ENCODE measurements around the gene GREM2. TPM values are rescaled to one million over a fixed set of nuclear protein-coding genes. Genes with fewer than 3 reads are reported as not detected.

Gene GREM2
- polyA plus RNA-seq, 2 of the 4 experiments (the other 2 are of a cell fraction), result 0.13 to 0.59 TPM

- 61% methylated on average over 4 of the region's 4 CpGs for WGBS (ENCODE audit: missing lambda C conversion rate)
- no peak for DNase-seq (ENCODE audit: low read depth in 1 of 2, low spot score in 1 of 2)
- no peak for ATAC-seq
- FAIRE-seq, result no peak
- no peak overlapping the region for H3K4me3 ChIP-seq
- POLR2A ChIA-PET, result no interaction called here
- H3K4me1 ChIP-seq, result no peaks in the 10 kb centered on the region
- no peaks in the 10 kb centered on the region for H3K9me3 ChIP-seq
- H3K27ac ChIP-seq, result no peak overlapping the region
- no peak overlapping the region for H3K4me2 ChIP-seq
- TF ChIP-seq EP300 (IDR thresholded peaks at IDR 0.05) (no peak), CEBPB (IDR thresholded peaks at IDR 0.05) (no peak), RAD21 (conservative IDR thresholded peaks at IDR 0.05 in 1 of 2, IDR thresholded peaks at IDR 0.05 in 1 of 2) (no peak), JUNB (IDR thresholded peaks at IDR 0.05) (no peak), FOSL2 (IDR thresholded peaks at IDR 0.05) (no peak), FOSL2 (CRISPR knock-in tag; IDR thresholded peaks at IDR 0.05) (no peak), EHMT2 (IDR thresholded peaks at IDR 0.05; ENCODE audit: low read depth) (no peak), TP53 (CRISPR knock-in tag; IDR thresholded peaks at IDR 0.05) (no peak), MAZ (IDR thresholded peaks at IDR 0.05; ENCODE audit: borderline replicate concordance, low read depth, low read length) (no peak), ZSCAN20 (CRISPR knock-in tag; IDR thresholded peaks at IDR 0.05) (no peak), ESRRA (IDR thresholded peaks at IDR 0.05; ENCODE audit: borderline replicate concordance, low read length) (no peak), RNF2 (IDR thresholded peaks at IDR 0.05; ENCODE audit: borderline replicate concordance, low read depth) (no peak), PHF8 (IDR thresholded peaks at IDR 0.05; ENCODE audit: borderline replicate concordance, low read depth) (no peak), JUN (IDR thresholded peaks at IDR 0.05) (no peak), FOSB (CRISPR knock-in tag; IDR thresholded peaks at IDR 0.05) (no peak), HOXB5 (CRISPR knock-in tag; IDR thresholded peaks at IDR 0.05) (no peak), CBX2 (IDR thresholded peaks at IDR 0.05; ENCODE audit: borderline replicate concordance, low read depth) (no peak)
- TF ChIP-seq, protein P1, sequence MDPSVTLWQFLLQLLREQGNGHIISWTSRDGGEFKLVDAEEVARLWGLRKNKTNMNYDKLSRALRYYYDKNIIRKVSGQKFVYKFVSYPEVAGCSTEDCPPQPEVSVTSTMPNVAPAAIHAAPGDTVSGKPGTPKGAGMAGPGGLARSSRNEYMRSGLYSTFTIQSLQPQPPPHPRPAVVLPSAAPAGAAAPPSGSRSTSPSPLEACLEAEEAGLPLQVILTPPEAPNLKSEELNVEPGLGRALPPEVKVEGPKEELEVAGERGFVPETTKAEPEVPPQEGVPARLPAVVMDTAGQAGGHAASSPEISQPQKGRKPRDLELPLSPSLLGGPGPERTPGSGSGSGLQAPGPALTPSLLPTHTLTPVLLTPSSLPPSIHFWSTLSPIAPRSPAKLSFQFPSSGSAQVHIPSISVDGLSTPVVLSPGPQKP (IDR thresholded peaks at IDR 0.05; ENCODE audit: low read depth, low read length), result no peak
- TF ChIP-seq, protein P2, sequence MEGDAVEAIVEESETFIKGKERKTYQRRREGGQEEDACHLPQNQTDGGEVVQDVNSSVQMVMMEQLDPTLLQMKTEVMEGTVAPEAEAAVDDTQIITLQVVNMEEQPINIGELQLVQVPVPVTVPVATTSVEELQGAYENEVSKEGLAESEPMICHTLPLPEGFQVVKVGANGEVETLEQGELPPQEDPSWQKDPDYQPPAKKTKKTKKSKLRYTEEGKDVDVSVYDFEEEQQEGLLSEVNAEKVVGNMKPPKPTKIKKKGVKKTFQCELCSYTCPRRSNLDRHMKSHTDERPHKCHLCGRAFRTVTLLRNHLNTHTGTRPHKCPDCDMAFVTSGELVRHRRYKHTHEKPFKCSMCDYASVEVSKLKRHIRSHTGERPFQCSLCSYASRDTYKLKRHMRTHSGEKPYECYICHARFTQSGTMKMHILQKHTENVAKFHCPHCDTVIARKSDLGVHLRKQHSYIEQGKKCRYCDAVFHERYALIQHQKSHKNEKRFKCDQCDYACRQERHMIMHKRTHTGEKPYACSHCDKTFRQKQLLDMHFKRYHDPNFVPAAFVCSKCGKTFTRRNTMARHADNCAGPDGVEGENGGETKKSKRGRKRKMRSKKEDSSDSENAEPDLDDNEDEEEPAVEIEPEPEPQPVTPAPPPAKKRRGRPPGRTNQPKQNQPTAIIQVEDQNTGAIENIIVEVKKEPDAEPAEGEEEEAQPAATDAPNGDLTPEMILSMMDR (IDR thresholded peaks at IDR 0.05), result no peak
- CTCF ChIA-PET, result no interaction called here
Measured at GRCh38 chr1:240524356-240525069, 87.4 kb downstream of the GREM2 start.

DNA sequence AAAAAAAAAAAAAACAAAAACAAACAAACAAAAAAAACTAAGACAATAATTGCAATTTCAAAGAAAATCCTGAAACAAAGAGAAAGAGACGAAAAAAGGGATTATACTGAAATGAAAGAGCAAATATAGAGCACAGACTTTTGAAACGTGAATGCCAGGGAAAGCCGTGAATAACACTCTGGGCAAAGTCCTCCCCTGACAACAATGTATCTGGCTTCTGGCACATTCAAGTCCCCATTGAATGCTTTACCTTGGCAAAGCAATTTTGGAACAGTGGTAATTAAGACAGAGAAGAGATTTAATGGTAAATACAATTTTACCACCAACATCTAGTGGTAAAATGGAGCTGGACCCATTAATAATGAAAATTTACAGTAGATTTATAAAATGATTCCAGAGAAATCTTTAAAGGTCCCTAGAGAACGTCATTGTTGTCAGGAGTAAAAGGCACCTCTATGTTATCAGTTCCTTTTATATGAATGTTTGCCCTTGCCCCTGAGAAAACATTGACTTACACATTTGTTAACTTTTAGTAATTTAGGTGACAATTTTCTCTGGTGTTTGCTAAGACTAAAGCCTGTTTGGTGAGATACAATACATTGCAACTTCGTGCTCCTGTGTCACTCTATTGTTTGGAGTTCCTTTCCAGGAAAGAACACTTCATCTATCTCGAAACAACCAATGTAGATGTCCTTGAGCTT is 89.7 kb downstream of the GREM2 start:
- H3K9me3 ChIP-seq, result no peaks in the 10 kb centered on the region
- H3K4me3 ChIP-seq, result no peak overlapping the region
- DNase-seq (ENCODE audit: low read depth in 1 of 2, low spot score in 1 of 2) (no peak), ATAC-seq (no peak), FAIRE-seq (no peak)
- no peak for TF ChIP-seq SREBF2 (IDR thresholded peaks at IDR 0.05)
- WGBS (ENCODE audit: missing lambda C conversion rate), result 32% methylated on average over 6 of the region's 6 CpGs
- H3K27ac ChIP-seq, result no peak overlapping the region
- CTCF ChIA-PET, result no interaction called here
- H3K4me1 ChIP-seq, result no peaks in the 10 kb centered on the region
- peak overlapping the region; percentile 29; the same call in 1 of the 3 replicates for H3K4me2 ChIP-seq
- POLR2A ChIA-PET, result no interaction called here

GRCh38 chr1:240517891-240518290 is 94.1 kb downstream of the GREM2 start:
- Histone ChIP-seq H3K4me2 (no peak overlapping the region), H3K9me3 (no peaks in the 10 kb centered on the region), H3K4me3 (no peak overlapping the region), H3K4me1 (peaks cover 4% of the 10 kb centered on the region; the same call in 1 of the 3 replicates), H3K27ac (no peak overlapping the region)
- DNase-seq (ENCODE audit: low read depth in 1 of 2, low spot score in 1 of 2) (no peak), ATAC-seq (no peak), FAIRE-seq (no peak)
- WGBS (ENCODE audit: missing lambda C conversion rate), result 93% methylated on average over 4 of the region's 4 CpGs
- ChIA-PET CTCF (no interaction called here), POLR2A (no interaction called here)
- TF ChIP-seq, protein P1 (IDR thresholded peaks at IDR 0.05; ENCODE audit: low read depth, low read length), result no peak
- no peak for TF ChIP-seq HEYL (CRISPR knock-in tag; IDR thresholded peaks at IDR 0.05)
- no peak for TF ChIP-seq REST (IDR thresholded peaks at IDR 0.05)
- TF ChIP-seq FOSL2 (IDR thresholded peaks at IDR 0.05), result no peak
- TF ChIP-seq FOSL2 (CRISPR knock-in tag; IDR thresholded peaks at IDR 0.05), result no peak
- no peak for TF ChIP-seq POLR2A (IDR thresholded peaks at IDR 0.05; ENCODE audit: low read length)
- no peak for TF ChIP-seq MAFK (IDR thresholded peaks at IDR 0.05; ENCODE audit: partially characterized antibody)
- no peak for TF ChIP-seq ZC3H11A (IDR thresholded peaks at IDR 0.05)

All from A549 (cell line).